HUES64 (cell line): ENCODE measurements around the gene MGLL.

Experiments
- H3K27ac ChIP-seq: 2 replicates; pipeline ENCODE4 v1.7.0; 2013; ENCODE audit warnings: low read depth, low read length, inconsistent platforms
- H3K27me3 ChIP-seq: 2 replicates; pipeline ENCODE4 v1.6.1; 2013; ENCODE audit warnings: mild to moderate bottlenecking, low read length; ENCODE audit not compliant: insufficient read depth
- H3K36me3 ChIP-seq: 2 replicates; pipeline ENCODE4 v1.6.1; 2013; ENCODE audit warnings: mild to moderate bottlenecking, low read length; ENCODE audit not compliant: insufficient read depth
- H3K4me1 ChIP-seq: 2 replicates; pipeline ENCODE4 v1.6.1; 2013; ENCODE audit warnings: mild to moderate bottlenecking, low read length, moderate library complexity; ENCODE audit not compliant: insufficient read depth
- H3K4me3 ChIP-seq: 2 replicates; pipeline ENCODE4 v1.5.1; 2013; ENCODE audit warnings: mild to moderate bottlenecking, low read length, moderate library complexity
- H3K9ac ChIP-seq: 2 replicates; pipeline ENCODE4 v1.6.1; 2013; ENCODE audit warnings: mild to moderate bottlenecking, low read depth, low read length
- H3K9me3 ChIP-seq: 2 replicates; pipeline ENCODE4 v1.6.1; 2013; ENCODE audit warnings: low read depth, low read length; ENCODE audit not compliant: insufficient read depth
- WGBS: fragments of 150-250, 120-280 bp; methylation state at CpG from one replicate; pipeline ENCODE4 v1.1.7; 2013; ENCODE audit warnings: missing lambda C conversion rate; 5-methylcytosine and 5-hydroxymethylcytosine counted together

MGLL gene

GRCh38 chr3:127726894-127727293 lies 95.4 kb downstream of the MGLL start:
- peaks cover 3% of the 10 kb centered on the region; the same call in 1 of the 2 replicates for H3K27me3 ChIP-seq
- H3K36me3 ChIP-seq: no peaks in the 10 kb centered on the region
- no peak overlapping the region for H3K4me3 ChIP-seq
- peaks cover 22% of the 10 kb centered on the region for H3K4me1 ChIP-seq
- no peak overlapping the region for H3K27ac ChIP-seq
- no peaks in the 10 kb centered on the region for H3K9me3 ChIP-seq
- 81% methylated on average over 3 of the region's 3 CpGs for WGBS
- no peak overlapping the region for H3K9ac ChIP-seq

- Histone ChIP-seq H3K27ac (no peak overlapping the region), H3K9ac (no peak overlapping the region), H3K27me3 (no peaks in the 10 kb centered on the region), H3K4me1 (peaks cover 16% of the 10 kb centered on the region), H3K36me3 (no peaks in the 10 kb centered on the region), H3K4me3 (no peak overlapping the region), H3K9me3 (no peaks in the 10 kb centered on the region)
- 62% methylated on average over 11 of the region's 11 CpGs for WGBS
Observed at GRCh38 chr3:127723011-127723567, 99.2 kb downstream of the MGLL start.

- Histone ChIP-seq H3K9me3 (no peaks in the 10 kb centered on the region), H3K27me3 (no peaks in the 10 kb centered on the region), H3K36me3 (no peaks in the 10 kb centered on the region), H3K9ac (no peak overlapping the region), H3K4me1 (peaks cover 16% of the 10 kb centered on the region), H3K27ac (no peak overlapping the region), H3K4me3 (no peak overlapping the region)
- 76% methylated on average over 13 of the region's 13 CpGs for WGBS
Observed at GRCh38 chr3:127722091-127722784, 100.1 kb downstream of the MGLL start.

- Histone ChIP-seq H3K4me3 (no peak overlapping the region), H3K27ac (no peak overlapping the region), H3K4me1 (peaks cover 16% of the 10 kb centered on the region), H3K36me3 (no peaks in the 10 kb centered on the region), H3K9ac (no peak overlapping the region), H3K27me3 (no peaks in the 10 kb centered on the region), H3K9me3 (no peaks in the 10 kb centered on the region)
- WGBS: 95% methylated on average over 14 of the region's 17 CpGs
Observed at GRCh38 chr3:127720985-127721935, 101.1 kb downstream of the MGLL start.

- 95% methylated on average over 15 of the region's 15 CpGs for WGBS
Observed at GRCh38 chr3:127720161-127720823, 102.0 kb downstream of the MGLL start.

GRCh38 chr3:127719369-127719768 lies 102.9 kb downstream of the MGLL start:
- no peaks in the 10 kb centered on the region for H3K36me3 ChIP-seq

More at GRCh38 chr3:127720161-127720823, 102.0 kb downstream of the MGLL start:
- Histone ChIP-seq H3K9me3 (no peaks in the 10 kb centered on the region), H3K9ac (no peak overlapping the region), H3K27ac (no peak overlapping the region), H3K4me3 (no peak overlapping the region), H3K4me1 (peaks cover 16% of the 10 kb centered on the region), H3K27me3 (no peaks in the 10 kb centered on the region), H3K36me3 (no peaks in the 10 kb centered on the region)

GRCh38 chr3:127718916-127719290 lies 103.4 kb downstream of the MGLL start:
- H3K4me3 ChIP-seq: no peak overlapping the region
- H3K4me1 ChIP-seq: peaks cover 19% of the 10 kb centered on the region
- no peak overlapping the region for H3K9ac ChIP-seq
- WGBS: 81% methylated on average over 3 of the region's 3 CpGs
- no peaks in the 10 kb centered on the region for H3K36me3 ChIP-seq
- H3K27ac ChIP-seq: no peak overlapping the region
- no peaks in the 10 kb centered on the region for H3K9me3 ChIP-seq
- no peaks in the 10 kb centered on the region for H3K27me3 ChIP-seq

More at GRCh38 chr3:127719369-127719768, 102.9 kb downstream of the MGLL start:
- WGBS: 92% methylated on average over 8 of the region's 8 CpGs
- Histone ChIP-seq H3K9me3 (no peaks in the 10 kb centered on the region), H3K4me1 (peaks cover 16% of the 10 kb centered on the region), H3K9ac (no peak overlapping the region), H3K27me3 (no peaks in the 10 kb centered on the region), H3K4me3 (no peak overlapping the region), H3K27ac (no peak overlapping the region)

- Histone ChIP-seq H3K4me1 (peaks cover 21% of the 10 kb centered on the region), H3K9ac (no peak overlapping the region), H3K27ac (no peak overlapping the region), H3K4me3 (no peak overlapping the region), H3K36me3 (no peaks in the 10 kb centered on the region), H3K27me3 (no peaks in the 10 kb centered on the region), H3K9me3 (no peaks in the 10 kb centered on the region)
- 91% methylated on average over 7 of the region's 7 CpGs for whole genome bisulfite sequencing
Observed at GRCh38 chr3:127718245-127718915, 103.9 kb downstream of the MGLL start.

- Histone ChIP-seq H3K9ac (no peak overlapping the region), H3K27ac (no peak overlapping the region), H3K9me3 (no peaks in the 10 kb centered on the region), H3K4me1 (peaks cover 13% of the 10 kb centered on the region), H3K27me3 (no peaks in the 10 kb centered on the region), H3K36me3 (no peaks in the 10 kb centered on the region), H3K4me3 (no peak overlapping the region)
- WGBS: 86% methylated on average over 14 of the region's 14 CpGs
Observed at GRCh38 chr3:127717357-127718244, 104.7 kb downstream of the MGLL start.

GRCh38 chr3:127716384-127716783 lies 105.9 kb downstream of the MGLL start:
- H3K4me1 ChIP-seq: 0 out of 2 replicates have a peak, but pooled peaks cover 7% of the 10 kb centered on the region
- H3K4me3 ChIP-seq: no peak overlapping the region
- H3K36me3 ChIP-seq: no peaks in the 10 kb centered on the region
- no peaks in the 10 kb centered on the region for H3K27me3 ChIP-seq
- no peak overlapping the region for H3K9ac ChIP-seq
- H3K27ac ChIP-seq: no peak overlapping the region
- no peaks in the 10 kb centered on the region for H3K9me3 ChIP-seq
- WGBS: 98% methylated on average over 6 of the region's 6 CpGs
